GM12865 (cell line): ENCODE measurements around the gene HDAC2.
"Not testable (repeated sequence)": the region's sequence is repeated elsewhere in the genome, so short reads cannot be mapped to it uniquely, and the experiment has no call there.

ENCODE experiments used
- DNase-seq: peaks from one replicate; pipeline ENCODE4 v3.0.0; 2010; ENCODE audit warnings: low read depth
- H3K4me3 ChIP-seq: 2 replicates; pipeline ENCODE4 v1.5.1; 2011; ENCODE audit warnings: mild to moderate bottlenecking, low read depth, low read length, control low read depth
- TF ChIP-seq, protein P1 (sequence below): IDR thresholded peaks from 2 replicates; pipeline ENCODE4 v1.5.1; 2011; ENCODE audit warnings: low read length, control low read depth, low read depth, inconsistent platforms; ENCODE audit not compliant: insufficient read depth; ENCODE audit errors: missing control alignments

Gene HDAC2

GRCh38 chr6:113930183-113930582 lies 40.8 kb downstream of the HDAC2 start:
- no peak overlapping the region for H3K4me3 ChIP-seq
- TF ChIP-seq, protein P1, sequence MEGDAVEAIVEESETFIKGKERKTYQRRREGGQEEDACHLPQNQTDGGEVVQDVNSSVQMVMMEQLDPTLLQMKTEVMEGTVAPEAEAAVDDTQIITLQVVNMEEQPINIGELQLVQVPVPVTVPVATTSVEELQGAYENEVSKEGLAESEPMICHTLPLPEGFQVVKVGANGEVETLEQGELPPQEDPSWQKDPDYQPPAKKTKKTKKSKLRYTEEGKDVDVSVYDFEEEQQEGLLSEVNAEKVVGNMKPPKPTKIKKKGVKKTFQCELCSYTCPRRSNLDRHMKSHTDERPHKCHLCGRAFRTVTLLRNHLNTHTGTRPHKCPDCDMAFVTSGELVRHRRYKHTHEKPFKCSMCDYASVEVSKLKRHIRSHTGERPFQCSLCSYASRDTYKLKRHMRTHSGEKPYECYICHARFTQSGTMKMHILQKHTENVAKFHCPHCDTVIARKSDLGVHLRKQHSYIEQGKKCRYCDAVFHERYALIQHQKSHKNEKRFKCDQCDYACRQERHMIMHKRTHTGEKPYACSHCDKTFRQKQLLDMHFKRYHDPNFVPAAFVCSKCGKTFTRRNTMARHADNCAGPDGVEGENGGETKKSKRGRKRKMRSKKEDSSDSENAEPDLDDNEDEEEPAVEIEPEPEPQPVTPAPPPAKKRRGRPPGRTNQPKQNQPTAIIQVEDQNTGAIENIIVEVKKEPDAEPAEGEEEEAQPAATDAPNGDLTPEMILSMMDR: no peak
- no peak for DNase-seq

DNA sequence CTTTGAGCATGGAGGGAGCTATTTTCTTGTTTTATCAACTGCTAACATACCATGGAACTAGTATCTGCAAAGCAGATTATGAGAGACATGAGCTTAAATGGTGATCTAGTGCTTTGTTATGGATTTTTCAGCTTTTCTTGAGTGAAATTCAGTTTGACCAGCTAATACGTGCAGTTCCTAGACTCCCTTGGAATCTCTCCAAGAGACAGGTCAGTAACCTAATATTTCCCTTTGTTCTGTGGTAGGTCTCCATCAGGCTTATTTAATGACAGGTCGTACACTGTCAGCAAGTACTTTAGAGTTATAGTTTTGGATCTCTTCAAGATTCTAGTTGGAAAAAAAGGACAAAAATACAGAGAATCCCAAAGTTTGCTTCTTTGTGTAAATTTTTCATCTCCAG lies 43.9 kb downstream of the HDAC2 start:
- H3K4me3 ChIP-seq: no peak overlapping the region

DNA sequence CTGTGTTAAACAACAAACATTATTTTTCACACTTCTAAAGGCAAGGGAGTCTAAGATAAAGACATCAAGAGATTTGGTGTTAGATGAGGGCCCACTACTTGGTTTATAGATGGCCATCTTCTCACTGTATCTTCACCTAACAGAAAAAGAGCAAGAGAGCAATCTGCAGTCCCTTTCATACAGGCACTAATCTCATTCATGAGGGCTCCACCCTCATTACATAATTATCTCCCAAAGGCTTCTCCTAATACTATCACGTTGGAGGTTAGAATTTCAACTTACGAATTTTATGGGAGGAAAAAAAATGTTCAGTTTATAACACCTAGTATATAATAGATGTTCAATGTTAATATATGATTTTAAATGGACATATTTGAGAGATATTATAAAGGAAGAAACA lies 45.6 kb downstream of the HDAC2 start:
- DNase-seq: no peak
- TF ChIP-seq, protein P1: no peak
- no peak overlapping the region for H3K4me3 ChIP-seq

More for the DNA sequence above, 43.9 kb downstream of the HDAC2 start:
- no peak for DNase-seq
- TF ChIP-seq, protein P1: no peak

DNA sequence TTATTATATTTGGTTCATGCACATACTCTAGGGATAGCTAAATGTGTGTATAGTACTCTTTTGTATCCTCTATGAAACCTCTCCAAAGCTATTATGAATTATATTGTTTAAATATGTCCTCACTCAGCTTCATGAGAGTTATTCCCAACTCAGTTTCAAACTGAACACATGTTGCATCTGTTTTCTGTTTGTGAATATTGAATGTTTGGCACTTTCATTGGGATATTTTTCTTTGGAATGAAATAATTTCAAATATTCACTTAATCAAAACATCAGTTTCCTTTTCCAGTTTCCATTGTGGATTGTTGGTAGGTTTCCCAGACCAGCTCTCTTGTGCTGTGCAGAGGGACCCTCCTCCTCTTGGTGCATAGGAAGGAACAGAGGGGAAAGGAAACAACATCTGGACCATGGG lies 46.6 kb downstream of the HDAC2 start:
- DNase-seq: no peak
- no peak overlapping the region for H3K4me3 ChIP-seq
- TF ChIP-seq, protein P1: no peak

DNA sequence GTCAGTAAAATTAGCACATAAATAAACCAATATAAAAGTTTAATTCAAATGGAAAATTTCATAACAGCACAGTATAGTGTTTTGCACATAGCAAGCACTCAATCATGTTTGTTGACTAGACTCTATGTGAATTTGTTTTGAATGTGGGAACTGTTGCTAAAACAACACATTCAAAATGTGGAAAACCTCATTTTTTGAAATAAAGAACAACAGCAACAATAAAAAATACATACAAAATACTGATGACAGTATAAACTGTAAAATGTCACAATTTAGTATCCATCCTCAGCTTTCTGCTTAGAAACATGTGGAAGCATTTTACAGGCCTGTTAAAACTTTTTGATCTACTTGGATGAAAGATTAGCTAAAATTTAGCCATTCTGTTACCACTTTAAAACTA lies 47.4 kb downstream of the HDAC2 start:
- DNase-seq: no peak
- TF ChIP-seq, protein P1: no peak
- H3K4me3 ChIP-seq: no peak overlapping the region

- TF ChIP-seq, protein P1: no peak
Observed at GRCh38 chr6:113921299-113921904, 49.5 kb downstream of the HDAC2 start.

GRCh38 chr6:113920663-113921267 lies 50.2 kb downstream of the HDAC2 start:
- DNase-seq: peak; percentile 45
- TF ChIP-seq, protein P1: no peak
- no peak overlapping the region for H3K4me3 ChIP-seq

More at GRCh38 chr6:113921299-113921904, 49.5 kb downstream of the HDAC2 start:
- no peak for DNase-seq
- H3K4me3 ChIP-seq: no peak overlapping the region

DNA sequence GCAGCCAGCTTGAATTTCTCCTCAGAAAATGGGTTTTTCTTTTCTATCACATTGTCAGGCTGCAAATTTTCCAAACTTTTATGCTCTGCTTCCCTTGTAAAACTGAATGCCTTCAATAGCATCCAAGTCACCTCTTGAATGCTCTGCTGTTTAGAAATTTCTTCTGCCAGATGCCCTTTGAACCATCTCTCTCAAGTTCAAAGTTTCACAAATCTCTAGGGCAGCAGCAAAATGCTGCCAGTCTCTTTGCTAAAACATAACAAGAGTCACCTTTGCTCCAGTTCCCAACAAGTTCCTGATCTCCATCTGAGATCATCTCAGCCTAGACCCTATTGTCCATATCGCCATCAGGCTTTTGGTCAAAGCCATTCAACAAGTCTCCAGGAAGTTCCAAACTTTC lies 60.7 kb downstream of the HDAC2 start:
- not testable (repeated sequence) for H3K4me3 ChIP-seq

More for the DNA sequence above, 60.7 kb downstream of the HDAC2 start:
- DNase-seq: not testable (repeated sequence)
